IPS DF 6.9 (cell line): Measurements from ENCODE around the gene PSD4.

Experiments used
- DNase-seq: peaks from one replicate; pipeline ENCODE4 v3.0.0-alpha.2; 2013; ENCODE audit warnings: low read depth, low spot score
- H3K27ac ChIP-seq: one replicate; pipeline ENCODE4 v1.5.1; 2013; ENCODE audit warnings: low read length, control low read depth
- H3K27me3 ChIP-seq: 2 replicates; pipeline ENCODE4 v1.6.1; 2013; ENCODE audit warnings: mild to moderate bottlenecking, low read length; ENCODE audit not compliant: control insufficient read depth, insufficient read depth
- H3K36me3 ChIP-seq: 2 replicates; pipeline ENCODE4 v1.6.1; 2013; ENCODE audit warnings: low read length; ENCODE audit not compliant: control insufficient read depth, insufficient read depth
- H3K4me1 ChIP-seq: 2 replicates; pipeline ENCODE4 v1.6.1; 2013; ENCODE audit warnings: low read length; ENCODE audit not compliant: control insufficient read depth, insufficient read depth
- H3K4me3 ChIP-seq: 2 replicates; pipeline ENCODE4 v1.5.1; 2013; ENCODE audit warnings: mild to moderate bottlenecking, low read length
- H3K9me3 ChIP-seq: 2 replicates; pipeline ENCODE4 v1.6.1; 2013; ENCODE audit warnings: low read length, inconsistent platforms; ENCODE audit not compliant: control insufficient read depth, insufficient read depth
- WGBS: extraction: QIAGEN DNeasy Blood & Tissue Kit; methylation state at CpG from one replicate; pipeline ENCODE4 v1.1.7; 2013; ENCODE audit warnings: mixed read lengths, missing lambda C conversion rate; ENCODE audit not compliant: insufficient read length, insufficient coverage; 5-methylcytosine and 5-hydroxymethylcytosine counted together

The PSD4 gene

DNA sequence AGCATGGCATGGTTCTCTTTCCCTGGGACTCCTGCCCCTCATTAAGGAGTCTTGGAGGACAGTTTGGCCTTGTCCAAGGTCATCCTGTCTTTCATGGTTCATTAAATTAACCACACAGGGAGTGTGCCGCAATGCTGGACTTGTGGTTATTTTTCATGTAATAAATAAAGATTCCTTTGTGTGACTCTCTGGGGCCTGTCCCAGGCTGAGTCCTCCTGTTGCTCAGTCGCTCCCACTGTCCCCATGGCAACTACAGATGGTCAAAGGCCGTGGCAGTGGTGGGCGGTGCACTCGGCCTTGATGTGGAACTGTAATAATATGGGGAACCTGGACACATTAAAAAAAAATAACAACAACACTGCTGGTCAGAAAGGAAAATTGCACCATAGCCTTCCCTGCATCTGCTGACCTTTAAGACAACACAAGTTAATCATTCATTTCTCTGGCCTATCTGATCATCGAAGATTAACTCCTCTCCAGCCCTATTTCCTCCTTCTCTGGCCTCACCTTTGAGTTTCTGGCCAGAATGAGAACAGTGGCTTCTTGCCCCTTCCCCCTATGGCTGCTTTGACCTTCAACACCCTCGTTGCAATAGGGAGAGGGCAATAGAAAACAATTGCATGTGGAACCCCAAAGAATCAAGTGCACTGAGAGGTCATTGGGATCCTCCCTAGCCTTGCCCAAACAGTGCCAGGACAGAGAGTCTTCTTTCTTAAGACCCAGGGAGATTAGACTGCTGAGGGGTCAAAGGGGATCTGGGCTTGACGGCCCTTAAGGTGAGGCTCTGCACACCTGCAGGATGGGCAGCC is 44.7 kb downstream of the PSD4 start:
- WGBS, result no CpG with 5 or more reads among the region's 8 CpGs

DNA sequence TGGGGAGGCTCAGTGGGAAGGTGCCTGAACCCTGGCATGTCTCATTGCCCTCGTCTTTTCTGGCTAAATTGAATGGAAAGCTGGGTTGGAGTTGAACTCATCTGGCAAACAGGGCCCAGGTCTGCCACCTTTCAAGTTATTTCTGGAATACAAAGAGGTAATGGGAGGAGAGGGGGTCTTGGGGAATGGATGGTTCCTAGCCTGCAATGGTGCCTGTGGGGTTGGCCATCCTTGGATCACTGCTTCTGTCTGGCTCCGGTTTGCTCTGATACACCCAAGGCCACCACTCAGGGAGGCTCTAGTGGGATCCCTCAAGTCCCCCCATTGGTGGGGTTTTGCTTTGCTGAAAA is 45.3 kb downstream of the PSD4 start:
- WGBS, result no CpG with 5 or more reads among the region's 2 CpGs
- H3K4me3 ChIP-seq, result no peak overlapping the region
- H3K27me3 ChIP-seq, result no peaks in the 10 kb centered on the region
- H3K9me3 ChIP-seq, result no peaks in the 10 kb centered on the region
- no peaks in the 10 kb centered on the region for H3K36me3 ChIP-seq
- peaks cover 1% of the 10 kb centered on the region; the same call in 1 of the 2 replicates for H3K4me1 ChIP-seq
- no peak overlapping the region for H3K27ac ChIP-seq
- no peak for DNase-seq

More for the DNA sequence above, 44.7 kb downstream of the PSD4 start:
- Histone ChIP-seq H3K4me1 (peaks cover 1% of the 10 kb centered on the region; the same call in 1 of the 2 replicates), H3K9me3 (no peaks in the 10 kb centered on the region), H3K4me3 (no peak overlapping the region), H3K27me3 (no peaks in the 10 kb centered on the region), H3K27ac (no peak overlapping the region), H3K36me3 (no peaks in the 10 kb centered on the region)
- DNase-seq, result no peak

DNA sequence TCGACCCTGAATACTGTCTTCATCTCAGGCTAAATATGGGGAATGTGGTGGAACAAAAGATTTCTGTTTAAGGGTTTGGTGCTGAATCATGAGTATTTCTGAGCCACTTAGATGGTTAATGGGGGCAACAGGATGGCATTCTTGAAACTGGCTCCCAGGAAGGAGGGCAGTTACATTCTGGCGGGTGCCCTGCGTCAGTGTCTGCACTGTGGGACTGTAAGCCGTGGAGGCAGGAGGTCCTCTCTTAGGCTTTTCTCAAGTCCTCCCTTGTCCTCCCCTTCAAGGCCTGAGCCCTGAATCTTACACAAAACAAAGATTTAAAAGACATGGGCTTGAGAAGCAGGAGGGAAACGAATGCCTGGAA is 45.7 kb downstream of the PSD4 start:
- peaks cover 1% of the 10 kb centered on the region; the same call in 1 of the 2 replicates for H3K4me1 ChIP-seq
- H3K27me3 ChIP-seq, result no peaks in the 10 kb centered on the region
- H3K27ac ChIP-seq, result no peak overlapping the region
- H3K9me3 ChIP-seq, result no peaks in the 10 kb centered on the region
- H3K36me3 ChIP-seq, result no peaks in the 10 kb centered on the region
- H3K4me3 ChIP-seq, result no peak overlapping the region
- no peak for DNase-seq
- no CpG with 5 or more reads among the region's 5 CpGs for WGBS

DNA sequence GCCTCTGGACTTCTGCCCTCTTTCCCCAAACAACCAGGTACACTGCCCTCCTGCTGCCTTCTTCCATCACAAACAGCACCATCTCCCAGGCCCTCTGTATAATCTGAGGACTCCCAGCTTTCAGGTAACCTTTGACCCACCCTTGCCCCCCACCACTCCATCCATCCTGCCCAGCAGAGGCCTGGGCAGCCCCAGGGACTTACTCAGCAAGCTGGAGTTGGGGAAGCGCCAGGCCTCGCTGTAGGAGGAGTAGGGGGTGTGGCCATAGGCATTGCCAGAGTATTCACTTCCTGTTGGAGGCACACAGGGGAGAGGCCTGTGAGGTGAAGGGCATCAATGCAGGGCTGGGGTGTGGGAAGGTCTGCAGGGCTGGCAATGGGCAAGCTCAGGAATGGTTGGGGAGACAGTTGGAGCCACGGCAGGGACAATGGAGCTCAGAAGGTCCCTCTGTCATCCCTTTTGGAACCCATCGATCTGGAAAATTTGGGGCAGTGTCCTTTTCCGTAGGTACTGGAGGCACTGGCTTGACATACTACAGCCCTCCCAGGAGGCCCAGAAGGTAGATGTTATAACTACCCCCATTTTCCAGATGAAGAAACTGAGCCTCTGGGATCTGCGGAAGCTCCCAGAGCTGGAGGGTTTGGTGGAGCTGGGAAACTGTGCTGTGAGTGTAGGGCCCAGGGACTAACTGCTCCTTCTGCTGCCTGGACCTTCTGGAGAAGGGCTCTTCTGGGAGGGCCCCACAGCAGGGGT is 46.3 kb downstream of the PSD4 start:
- Histone ChIP-seq H3K27me3 (no peaks in the 10 kb centered on the region), H3K27ac (no peak overlapping the region), H3K4me3 (no peak overlapping the region), H3K36me3 (no peaks in the 10 kb centered on the region), H3K4me1 (peaks cover 1% of the 10 kb centered on the region; the same call in 1 of the 2 replicates), H3K9me3 (no peaks in the 10 kb centered on the region)
- WGBS, result no CpG with 5 or more reads among the region's 6 CpGs
- no peak for DNase-seq

DNA sequence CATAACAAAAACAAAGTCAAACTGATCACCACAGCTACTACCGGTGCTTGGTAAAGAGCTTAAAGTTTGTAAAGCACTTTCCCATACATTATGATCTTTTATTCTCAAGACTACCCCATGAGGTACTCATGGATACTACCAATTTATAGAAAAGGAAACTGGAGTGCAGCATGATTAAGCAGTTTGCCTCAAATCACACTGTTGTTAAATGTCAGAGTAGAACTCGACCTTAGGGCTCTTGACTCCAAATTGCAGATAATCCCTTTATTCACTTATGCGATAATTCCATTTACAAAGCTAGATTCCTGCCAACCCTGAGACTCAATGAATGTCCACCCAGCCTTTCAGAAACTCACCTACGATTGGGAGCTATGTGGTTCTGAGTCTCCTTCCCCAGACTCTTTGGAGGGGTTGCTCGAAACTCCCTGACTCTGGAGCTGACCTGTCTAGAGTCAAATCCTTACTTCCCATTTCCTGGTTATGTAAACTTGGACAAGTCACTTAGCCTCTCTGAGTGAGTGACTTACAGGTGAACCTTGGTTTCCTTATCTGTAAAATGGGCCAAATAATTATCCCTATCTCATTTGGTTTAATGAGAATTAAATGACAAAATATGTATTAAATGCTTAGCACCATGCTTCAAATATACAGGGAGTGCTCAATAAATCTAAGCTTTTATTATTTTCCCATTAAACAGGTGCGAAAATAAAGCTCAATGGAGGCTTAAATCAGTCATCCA is 47.4 kb downstream of the PSD4 start:
- DNase-seq, result no peak
- H3K27ac ChIP-seq, result no peak overlapping the region
- H3K9me3 ChIP-seq, result no peaks in the 10 kb centered on the region
- H3K4me1 ChIP-seq, result peaks cover 3% of the 10 kb centered on the region; the same call in 1 of the 2 replicates
- H3K36me3 ChIP-seq, result no peaks in the 10 kb centered on the region
- no peak overlapping the region for H3K4me3 ChIP-seq
- no peaks in the 10 kb centered on the region for H3K27me3 ChIP-seq
- no CpG with 5 or more reads among the region's 6 CpGs for WGBS

DNA sequence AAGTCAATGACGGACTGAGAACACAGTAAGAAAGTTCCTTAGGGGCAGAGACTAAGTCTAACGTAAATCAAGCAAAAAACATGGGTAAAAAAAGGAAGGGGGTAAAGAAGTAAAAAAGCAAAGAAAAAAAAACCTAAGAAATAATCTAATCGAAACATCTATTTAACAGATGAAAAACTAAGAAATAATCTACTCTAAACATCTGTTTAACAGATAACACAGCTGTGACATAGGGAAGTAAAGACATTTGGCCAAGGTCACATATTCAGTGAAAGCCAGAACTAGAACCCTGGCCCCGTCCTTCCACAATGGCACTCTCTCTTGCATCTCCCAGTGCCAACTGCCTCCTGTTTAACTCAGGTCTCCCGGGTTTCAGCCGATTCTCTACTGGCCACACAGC is 48.1 kb downstream of the PSD4 start:
- no peaks in the 10 kb centered on the region for H3K9me3 ChIP-seq
- no peak overlapping the region for H3K27ac ChIP-seq
- DNase-seq, result no peak
- H3K27me3 ChIP-seq, result no peaks in the 10 kb centered on the region
- peaks cover 3% of the 10 kb centered on the region; the same call in 1 of the 2 replicates for H3K4me1 ChIP-seq
- no peaks in the 10 kb centered on the region for H3K36me3 ChIP-seq
- H3K4me3 ChIP-seq, result no peak overlapping the region
- WGBS, result no CpG with 5 or more reads among the region's 6 CpGs

DNA sequence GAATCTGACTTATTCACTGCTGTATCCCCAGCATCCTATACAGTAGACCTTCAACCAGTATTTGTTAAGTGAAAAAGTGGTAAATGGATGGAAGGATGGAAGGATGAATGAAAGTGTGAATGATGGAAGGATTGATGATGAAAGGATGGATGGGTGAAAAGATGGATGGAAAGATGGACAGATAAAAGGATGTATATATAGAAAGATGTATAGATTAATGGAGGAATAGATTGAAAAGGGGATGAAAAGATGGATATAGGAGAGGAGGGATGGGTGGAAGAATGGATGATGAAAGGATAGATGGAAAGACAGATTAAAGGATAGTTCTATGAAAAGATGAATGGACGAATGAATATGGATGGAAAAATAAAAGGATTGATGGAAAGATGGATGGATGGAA is 50.0 kb downstream of the PSD4 start:
- Histone ChIP-seq H3K27ac (no peak overlapping the region), H3K4me1 (0 out of 2 replicates have a peak, but pooled peaks cover 1% of the 10 kb centered on the region), H3K36me3 (no peaks in the 10 kb centered on the region), H3K27me3 (no peaks in the 10 kb centered on the region), H3K4me3 (no peak overlapping the region), H3K9me3 (no peaks in the 10 kb centered on the region)
- 100% methylated on average over 1 of the region's 1 CpG for WGBS
- no peak for DNase-seq

DNA sequence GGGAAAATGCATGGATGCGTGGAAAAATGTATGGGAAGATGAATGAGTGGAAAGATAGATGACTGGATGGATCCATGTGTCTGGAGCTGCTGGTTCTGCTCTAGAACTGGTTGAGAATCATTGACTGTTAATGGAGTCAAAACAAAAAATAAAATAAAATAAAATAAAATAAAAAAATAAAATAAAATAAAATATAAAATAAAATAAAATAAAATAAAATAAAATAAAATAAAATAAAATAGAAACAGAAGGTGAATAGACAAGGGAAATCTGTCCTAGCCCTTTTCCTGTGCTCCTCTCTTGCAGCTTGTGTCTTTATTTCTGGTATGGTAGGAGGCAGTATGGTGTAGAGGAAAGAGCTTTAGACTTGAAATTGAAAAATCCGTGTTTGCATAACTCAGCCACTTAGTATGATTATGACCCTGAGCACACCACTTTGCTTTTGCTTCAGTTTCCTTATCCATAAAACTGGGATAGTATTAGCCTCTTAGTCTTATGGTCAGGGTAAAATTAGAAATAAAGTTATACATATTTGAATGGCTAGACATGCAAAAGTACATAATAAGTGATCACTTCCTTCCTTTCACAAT is 51.0 kb downstream of the PSD4 start:
- DNase-seq, result no peak
- 100% methylated on average over 1 of the region's 2 CpGs for WGBS
- no peaks in the 10 kb centered on the region for H3K27me3 ChIP-seq
- no peaks in the 10 kb centered on the region for H3K9me3 ChIP-seq
- 0 out of 2 replicates have a peak, but pooled peaks cover 1% of the 10 kb centered on the region for H3K4me1 ChIP-seq
- no peaks in the 10 kb centered on the region for H3K36me3 ChIP-seq
- no peak overlapping the region for H3K4me3 ChIP-seq
- H3K27ac ChIP-seq, result no peak overlapping the region

DNA sequence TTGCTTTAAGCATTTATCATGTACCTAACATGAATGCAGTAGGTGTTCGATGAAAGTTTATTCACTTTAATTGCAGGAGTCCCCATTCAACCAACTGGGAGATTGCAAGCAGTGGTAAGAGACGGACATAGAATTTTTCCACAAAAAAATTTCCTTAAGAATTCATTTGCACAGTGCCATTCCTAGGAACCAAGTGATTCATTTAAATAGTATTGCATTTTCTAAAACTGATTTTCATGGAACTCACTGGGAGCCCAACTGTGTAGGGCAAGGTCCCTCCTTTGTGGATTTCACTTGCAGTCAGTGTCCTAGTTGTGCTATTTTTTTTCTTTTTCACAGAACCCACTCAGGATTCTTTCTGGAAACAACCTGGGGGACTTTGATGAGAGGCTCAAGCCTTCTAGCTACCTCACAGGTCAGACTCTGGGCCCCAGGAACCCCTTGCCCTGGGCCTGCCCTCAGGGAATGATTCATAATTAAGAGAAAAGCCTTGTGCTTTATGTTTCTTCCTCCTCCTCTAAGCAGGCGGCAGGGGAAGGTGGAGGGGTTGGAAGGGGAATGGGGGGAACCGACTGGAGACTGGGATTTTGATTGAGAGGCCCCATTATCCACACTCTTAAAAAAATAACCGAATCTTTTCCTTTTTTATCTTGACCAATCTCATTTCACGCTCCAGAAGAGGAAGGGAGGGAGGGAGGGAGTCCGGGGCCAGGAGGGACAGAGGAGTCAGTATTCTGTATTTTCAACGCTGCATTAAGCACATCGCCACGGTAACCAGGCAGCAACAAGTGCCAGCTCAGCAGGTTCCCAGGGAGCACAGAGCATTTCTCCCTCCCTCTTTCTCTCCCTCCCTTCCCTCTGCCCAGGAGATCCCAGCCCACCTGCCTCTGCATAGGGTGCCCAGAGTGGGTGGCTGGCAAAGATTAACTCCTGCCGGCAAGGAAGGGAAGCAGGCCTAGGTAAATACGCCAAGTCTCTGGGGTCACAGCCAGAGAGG is 51.8 kb downstream of the PSD4 start:
- WGBS, result no CpG with 5 or more reads among the region's 12 CpGs
- no peak overlapping the region for H3K4me3 ChIP-seq
- H3K36me3 ChIP-seq, result no peaks in the 10 kb centered on the region
- no peaks in the 10 kb centered on the region for H3K27me3 ChIP-seq
- H3K4me1 ChIP-seq, result 0 out of 2 replicates have a peak, but pooled peaks cover 1% of the 10 kb centered on the region
- H3K9me3 ChIP-seq, result no peaks in the 10 kb centered on the region
- DNase-seq, result no peak
- no peak overlapping the region for H3K27ac ChIP-seq
